Sigmoid colon (tissue), 7 donors: ENCODE results near the gene COL21A1. TPM values are rescaled to one million over a fixed set of nuclear protein-coding genes. Genes with fewer than 3 reads are reported as not detected.

Source experiments
- DNase-seq: peaks from one replicate; pipeline ENCODE4 v3.0.0-alpha.2; 2019
- H3K27ac ChIP-seq, 4 donors: fragments of 200-600 bp; sonication (generic); one replicate each; pipeline ENCODE4 v1.5.1; 2016 to 2019; ENCODE audit warnings: mild to moderate bottlenecking in 1 of 4
- H3K27me3 ChIP-seq, 3 donors: fragments of 200-600 bp; sonication (generic); one replicate each; pipeline ENCODE4 v1.5.1; 2019; ENCODE audit warnings: mild to moderate bottlenecking in 1 of 3
- H3K36me3 ChIP-seq, 4 donors: fragments of 200-600 bp; sonication (generic); one replicate each; pipeline ENCODE4 v1.5.1; 2016 to 2019
- H3K4me1 ChIP-seq, 4 donors: fragments of 200-600 bp; sonication (generic); one replicate each; pipeline ENCODE4 v1.5.1; 2017 to 2019
- H3K4me3 ChIP-seq, 4 donors: fragments of 200-600 bp; sonication (generic); one replicate each; pipeline ENCODE4 v1.5.1; 2017 to 2019; ENCODE audit warnings: mild to moderate bottlenecking in 2 of 4, moderate library complexity in 1 of 4
- H3K9me3 ChIP-seq, 4 donors: fragments of 200-600 bp in 3 of 4; sonication (generic) in 3 of 4; one replicate each; pipeline versions ENCODE4 v1.5.1 to v1.6.1; 2013 to 2019
- EP300 ChIP-seq, 4 donors: sonication (generic); formaldehyde crosslinking; IDR thresholded peaks; one replicate each; pipeline ENCODE4 v1.6.1; 2017; ENCODE audit warnings: antibody characterized with exemption in 4 of 4
- POLR2A ChIP-seq, 2 donors: fragments of 450-650 bp; IDR thresholded peaks; one replicate each; pipeline ENCODE4 v1.6.1; 2016; ENCODE audit warnings: antibody characterized with exemption in 2 of 2, mild to moderate bottlenecking in 2 of 2, moderate library complexity in 2 of 2
- POLR2AphosphoS5 ChIP-seq, 4 donors: sonication (generic); formaldehyde crosslinking; IDR thresholded peaks; one replicate each; pipeline ENCODE4 v1.6.1; 2017; ENCODE audit warnings: antibody characterized with exemption in 4 of 4
- WGBS, 2 donors: extraction: QIAGEN DNeasy Blood & Tissue Kit; methylation state at CpG; one replicate each; pipeline ENCODE4 v1.1.7; 2013; 5-methylcytosine and 5-hydroxymethylcytosine counted together
- intact Hi-C: fragments of 100-400 bp; cut with DNase I; formaldehyde crosslinking; loops from one replicate; pipeline ENCODE4 v1.15.1; 2023
- polyA plus RNA-seq, 3 donors: library from polyadenylated mRNA; stranded (reverse); fragments of 200-250 nt; gene quantifications; one replicate each; pipeline ENCODE4 v1.2.3, GENCODE V29; 2013
- total RNA-seq, 4 donors: library from RNA; depleted of rRNA; stranded (reverse); fragments of >200 nt; gene quantifications; one replicate each; pipeline ENCODE4 v1.1.0, GENCODE V29; 2016
- TF ChIP-seq, protein P1 (sequence below), 4 experiments: fragments of 450-650 bp in 3 of 4; fragments of 200-600 bp in 1 of 4; IDR thresholded peaks; one replicate each; pipeline ENCODE4 v1.5.1; 2016 to 2019; ENCODE audit warnings: antibody characterized with exemption in 4 of 4, mild to moderate bottlenecking in 3 of 4, moderate library complexity in 2 of 4
- donor health status: healthy with polysubstance abuse.
- donor health status: Bipolar disorder and iron deficiency.
- donor health status: healthy.

COL21A1 gene
- total and polyA plus RNA-seq, 7 donors: 1.9 to 110 (median 35.2) TPM; not detected in 2

DNA sequence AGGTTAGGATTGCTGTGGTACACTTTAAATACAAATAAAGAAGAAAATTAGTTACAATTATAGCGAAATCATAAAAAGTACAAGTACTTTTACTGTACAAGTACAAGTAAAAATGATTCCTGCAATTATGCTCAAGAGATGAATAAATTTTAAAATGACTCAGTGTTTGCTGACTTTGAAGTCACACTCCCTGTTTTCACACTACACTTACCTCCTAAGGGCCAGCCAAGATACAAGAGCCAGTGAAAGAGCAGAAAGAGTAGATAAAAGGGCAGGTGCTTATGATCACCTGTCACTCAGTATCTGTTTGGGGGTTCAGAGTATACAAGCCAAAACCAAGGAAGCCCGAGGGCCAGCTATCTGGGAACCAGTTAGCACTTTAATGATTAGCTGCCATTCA is 41.0 kb upstream of the COL21A1 start:
- Histone ChIP-seq H3K4me1 (peaks cover 0 to 9% (median 2%) of the 10 kb centered on the region in 4 donors), H3K27ac (no peak overlapping the region), H3K27me3 (no peaks in the 10 kb centered on the region), H3K9me3 (no peaks in the 10 kb centered on the region), H3K36me3 (no peaks in the 10 kb centered on the region), H3K4me3 (no peak overlapping the region)
- 19 to 71% methylated on average over 2 of the region's 2 CpGs for WGBS, 2 donors
- TF ChIP-seq POLR2A (IDR thresholded peaks at IDR 0.05) (no peak), POLR2AphosphoS5 (IDR thresholded peaks at IDR 0.05) (no peak), EP300 (IDR thresholded peaks at IDR 0.05) (no peak)
- TF ChIP-seq, protein P1, sequence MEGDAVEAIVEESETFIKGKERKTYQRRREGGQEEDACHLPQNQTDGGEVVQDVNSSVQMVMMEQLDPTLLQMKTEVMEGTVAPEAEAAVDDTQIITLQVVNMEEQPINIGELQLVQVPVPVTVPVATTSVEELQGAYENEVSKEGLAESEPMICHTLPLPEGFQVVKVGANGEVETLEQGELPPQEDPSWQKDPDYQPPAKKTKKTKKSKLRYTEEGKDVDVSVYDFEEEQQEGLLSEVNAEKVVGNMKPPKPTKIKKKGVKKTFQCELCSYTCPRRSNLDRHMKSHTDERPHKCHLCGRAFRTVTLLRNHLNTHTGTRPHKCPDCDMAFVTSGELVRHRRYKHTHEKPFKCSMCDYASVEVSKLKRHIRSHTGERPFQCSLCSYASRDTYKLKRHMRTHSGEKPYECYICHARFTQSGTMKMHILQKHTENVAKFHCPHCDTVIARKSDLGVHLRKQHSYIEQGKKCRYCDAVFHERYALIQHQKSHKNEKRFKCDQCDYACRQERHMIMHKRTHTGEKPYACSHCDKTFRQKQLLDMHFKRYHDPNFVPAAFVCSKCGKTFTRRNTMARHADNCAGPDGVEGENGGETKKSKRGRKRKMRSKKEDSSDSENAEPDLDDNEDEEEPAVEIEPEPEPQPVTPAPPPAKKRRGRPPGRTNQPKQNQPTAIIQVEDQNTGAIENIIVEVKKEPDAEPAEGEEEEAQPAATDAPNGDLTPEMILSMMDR (IDR thresholded peaks at IDR 0.05): no peak
- intact Hi-C loops: no loop called here
- no peak for DNase-seq

DNA sequence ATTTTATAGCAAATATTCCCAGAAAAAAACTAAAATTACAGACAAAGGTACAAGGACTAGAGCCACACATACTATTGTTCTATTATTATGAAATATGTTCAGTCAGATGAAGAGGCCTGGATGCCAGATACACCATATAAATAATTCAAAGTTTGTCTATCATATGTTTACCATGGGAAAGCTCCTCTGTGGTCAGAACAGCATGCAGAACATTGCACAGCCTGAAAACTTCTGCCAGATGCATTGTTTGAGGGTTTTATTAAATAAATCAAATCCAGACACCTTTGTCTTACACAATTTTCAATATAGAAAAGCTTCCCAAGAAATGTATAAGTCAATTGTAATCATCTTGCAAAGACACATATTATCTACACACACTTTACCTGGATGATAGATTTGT is 35.0 kb upstream of the COL21A1 start:
- Histone ChIP-seq H3K9me3 (no peaks in the 10 kb centered on the region), H3K36me3 (no peaks in the 10 kb centered on the region), H3K27ac (no peak overlapping the region), H3K4me3 (no peak overlapping the region), H3K4me1 (no peaks in the 10 kb centered on the region), H3K27me3 (no peaks in the 10 kb centered on the region)
- no peak for TF ChIP-seq POLR2AphosphoS5 (IDR thresholded peaks at IDR 0.05)
- TF ChIP-seq, protein P1 (IDR thresholded peaks at IDR 0.05): no peak
- no peak for TF ChIP-seq EP300 (IDR thresholded peaks at IDR 0.05)
- no peak for TF ChIP-seq POLR2A (IDR thresholded peaks at IDR 0.05)
- DNase-seq: no peak
- intact Hi-C loops: no loop called here

DNA sequence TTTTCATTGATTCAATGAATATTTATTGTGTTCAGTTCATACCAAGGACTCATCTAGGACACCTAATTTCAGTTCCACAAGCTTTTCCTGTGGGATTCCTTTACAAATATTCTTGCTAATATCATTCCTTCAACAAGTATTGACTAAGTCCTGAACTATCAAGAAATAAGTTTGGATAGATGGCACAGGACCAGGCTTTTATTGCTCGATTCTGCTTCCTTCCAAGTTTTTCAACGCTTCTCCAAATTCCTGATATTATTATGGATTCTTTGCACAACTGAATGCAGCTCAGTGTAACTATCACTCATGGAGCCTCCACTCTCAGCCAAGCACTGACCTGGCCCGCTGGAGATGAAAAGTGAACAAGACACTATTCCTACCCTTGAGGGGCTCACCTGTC is 32.7 kb upstream of the COL21A1 start:
- no peaks in the 10 kb centered on the region for H3K4me1 ChIP-seq
- TF ChIP-seq, protein P1 (IDR thresholded peaks at IDR 0.05): no peak
- TF ChIP-seq POLR2AphosphoS5 (IDR thresholded peaks at IDR 0.05) (no peak), EP300 (IDR thresholded peaks at IDR 0.05) (no peak), POLR2A (IDR thresholded peaks at IDR 0.05) (no peak)
- H3K27me3 ChIP-seq: no peaks in the 10 kb centered on the region
- H3K27ac ChIP-seq: no peak overlapping the region
- WGBS, 2 donors: 52 to 88% methylated on average over 3 of the region's 3 CpGs
- no peak overlapping the region for H3K4me3 ChIP-seq
- H3K36me3 ChIP-seq: no peaks in the 10 kb centered on the region
- intact Hi-C loops: no loop called here
- H3K9me3 ChIP-seq: no peaks in the 10 kb centered on the region
- no peak for DNase-seq

DNA sequence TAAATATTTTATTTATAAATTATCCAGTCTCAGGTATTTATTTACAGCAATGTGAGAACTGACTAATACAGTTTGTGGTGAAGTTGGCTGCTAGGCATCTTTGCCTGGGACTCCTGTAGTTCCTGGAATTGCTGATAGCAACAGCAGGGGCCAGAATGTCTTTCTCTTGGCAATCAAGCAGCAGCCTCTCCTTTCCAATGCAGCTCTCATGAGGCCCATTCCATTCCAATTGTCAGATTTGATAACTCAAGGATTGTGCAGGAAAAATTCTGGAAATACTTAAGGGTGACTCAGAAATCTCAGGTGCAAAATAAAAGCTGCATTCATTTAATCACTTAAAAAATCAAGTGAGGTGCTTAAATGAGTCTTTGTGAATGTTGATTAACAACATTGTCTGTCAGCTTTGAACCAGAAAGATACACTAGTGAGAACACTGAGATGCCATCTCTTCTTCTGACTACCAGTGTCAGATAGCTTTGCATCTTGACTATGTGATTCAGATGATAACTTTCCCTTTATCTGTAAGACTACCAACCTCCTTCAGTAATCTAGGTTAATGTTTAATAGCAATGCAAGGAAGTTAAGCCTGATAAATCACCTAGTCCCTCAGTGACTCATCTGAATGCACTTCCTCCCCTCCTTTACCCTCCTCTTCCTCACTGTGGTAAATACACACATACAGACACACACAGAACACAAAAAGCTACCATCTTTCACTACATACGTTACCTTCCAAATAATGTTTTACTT is 32.1 kb upstream of the COL21A1 start:
- Histone ChIP-seq H3K9me3 (peaks cover 0 to 4% (median 0%) of the 10 kb centered on the region in 4 donors), H3K27ac (no peak overlapping the region), H3K4me3 (no peak overlapping the region), H3K36me3 (no peaks in the 10 kb centered on the region), H3K4me1 (no peaks in the 10 kb centered on the region), H3K27me3 (no peaks in the 10 kb centered on the region)
- intact Hi-C loops: no loop called here
- DNase-seq: no peak
- TF ChIP-seq POLR2A (IDR thresholded peaks at IDR 0.05): no peak
- TF ChIP-seq, protein P1 (IDR thresholded peaks at IDR 0.05): no peak
- no peak for TF ChIP-seq POLR2AphosphoS5 (IDR thresholded peaks at IDR 0.05)
- 37 to 71% methylated on average over 1 of the region's 1 CpG for WGBS, 2 donors

DNA sequence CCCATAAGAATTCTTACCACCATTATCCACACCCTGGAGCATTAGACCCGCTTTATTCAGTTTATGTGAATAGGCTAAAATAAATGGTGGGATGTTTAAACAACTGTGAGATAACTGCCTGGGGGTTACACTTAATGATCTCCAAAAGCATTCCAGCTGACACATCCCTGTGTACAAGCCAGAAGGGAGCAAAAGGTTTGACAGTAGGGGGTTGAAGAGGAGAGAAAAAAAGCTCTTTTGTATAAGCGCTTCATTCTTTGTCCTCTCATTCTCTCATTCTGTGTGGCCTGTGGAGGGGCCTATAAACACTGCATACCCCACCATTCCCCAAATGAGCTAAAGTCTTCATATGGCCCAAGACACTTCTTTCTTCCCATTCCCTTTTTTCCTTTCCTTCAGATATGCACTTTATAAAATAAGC is 30.8 kb upstream of the COL21A1 start:
- 89 to 97% methylated on average over 2 of the region's 2 CpGs for WGBS, 2 donors
- DNase-seq: no peak
- TF ChIP-seq POLR2AphosphoS5 (IDR thresholded peaks at IDR 0.05) (no peak), EP300 (IDR thresholded peaks at IDR 0.05) (no peak), POLR2A (IDR thresholded peaks at IDR 0.05) (no peak)
- TF ChIP-seq, protein P1 (IDR thresholded peaks at IDR 0.05): no peak
- intact Hi-C loops: no loop called here
- H3K27ac ChIP-seq: no peak overlapping the region
- no peaks in the 10 kb centered on the region for H3K27me3 ChIP-seq
- peaks cover 0 to 4% (median 0%) of the 10 kb centered on the region in 4 donors for H3K9me3 ChIP-seq
- H3K36me3 ChIP-seq: no peaks in the 10 kb centered on the region
- H3K4me1 ChIP-seq: no peaks in the 10 kb centered on the region
- no peak overlapping the region for H3K4me3 ChIP-seq
